DND-41 (cell line): ENCODE data around the gene TSPAN9.

Source experiments
- ATAC-seq: fragments of 200-7000 bp; cut with Tn5 transposase; 3 replicates; pipeline ENCODE4 v1.9.1; 2021; ENCODE audit warnings: low read depth; ENCODE audit not compliant: insufficient read depth
- DNase-seq: peaks from one replicate; pipeline ENCODE4 v3.0.0-alpha.2; 2020
- H2AFZ ChIP-seq: 2 replicates; pipeline ENCODE4 v1.6.0; 2012; ENCODE audit warnings: low read depth, low read length
- H3K27ac ChIP-seq: 2 replicates; pipeline ENCODE4 v1.5.1; 2012; ENCODE audit warnings: low read length, inconsistent platforms
- H3K27me3 ChIP-seq: fragments of 200-600 bp; sonication (generic); 2 replicates; pipeline ENCODE4 v1.6.0; 2012; ENCODE audit warnings: low read length, mild to moderate bottlenecking, inconsistent platforms; ENCODE audit not compliant: insufficient read depth, poor library complexity
- H3K36me3 ChIP-seq: 2 replicates; pipeline ENCODE4 v1.5.1; 2012; ENCODE audit warnings: low read length, inconsistent platforms; ENCODE audit not compliant: insufficient read depth
- H3K4me1 ChIP-seq: 2 replicates; pipeline ENCODE4 v1.5.1; 2012; ENCODE audit warnings: mild to moderate bottlenecking, low read length; ENCODE audit not compliant: insufficient read depth
- H3K4me2 ChIP-seq: 2 replicates; pipeline ENCODE4 v1.6.0; 2012; ENCODE audit warnings: mild to moderate bottlenecking, moderate library complexity, low read length, inconsistent platforms; ENCODE audit not compliant: insufficient read depth
- H3K4me3 ChIP-seq, 2 experiments: fragments of 200-600 bp in 1 of 2; shearing (Covaris generic) in 1 of 2; 2 replicates each; pipeline ENCODE4 v1.5.1; 2012 to 2016; ENCODE audit warnings: inconsistent platforms in 2 of 2, low read length in 2 of 2, mild to moderate bottlenecking in 2 of 2, low read depth in 1 of 2, moderate library complexity in 1 of 2
- H3K79me2 ChIP-seq: 2 replicates; pipeline ENCODE4 v1.6.0; 2012; ENCODE audit warnings: low read length, inconsistent platforms; ENCODE audit not compliant: insufficient read depth
- H3K9ac ChIP-seq: 2 replicates; pipeline ENCODE4 v1.6.0; 2012; ENCODE audit warnings: low read depth, mild to moderate bottlenecking, inconsistent platforms, low read length, moderate library complexity
- H3K9me3 ChIP-seq: 2 replicates; pipeline ENCODE4 v1.5.1; 2012; ENCODE audit warnings: low read length, moderate library complexity, mild to moderate bottlenecking, inconsistent platforms; ENCODE audit not compliant: insufficient read depth, severe bottlenecking
- H4K20me1 ChIP-seq: 2 replicates; pipeline ENCODE4 v1.6.0; 2012; ENCODE audit warnings: low read length; ENCODE audit not compliant: insufficient read depth
- CTCF ChIP-seq: IDR thresholded peaks from 2 replicates; pipeline ENCODE4 v1.5.1; 2012; ENCODE audit warnings: borderline replicate concordance, low read length, moderate library complexity, mild to moderate bottlenecking; ENCODE audit not compliant: poor library complexity, severe bottlenecking; ENCODE audit errors: extremely low read depth
- EZH2 ChIP-seq: IDR thresholded peaks from 3 replicates; pipeline ENCODE4 v1.6.1; 2012; ENCODE audit warnings: borderline replicate concordance, low read depth, mild to moderate bottlenecking, moderate library complexity, low read length, inconsistent platforms; ENCODE audit not compliant: severe bottlenecking

Gene TSPAN9

GRCh38 chr12:3099146-3099545 is 22.0 kb downstream of the TSPAN9 start:
- Histone ChIP-seq H3K4me1 (no peaks in the 10 kb centered on the region), H2AFZ (no peak overlapping the region), H4K20me1 (no peaks in the 10 kb centered on the region), H3K9me3 (peaks cover 3% of the 10 kb centered on the region), H3K27ac (no peak overlapping the region), H3K4me3 (no peak overlapping the region), H3K36me3 (no peaks in the 10 kb centered on the region), H3K79me2 (no peaks in the 10 kb centered on the region), H3K27me3 (no peaks in the 10 kb centered on the region), H3K9ac (no peak overlapping the region), H3K4me2 (no peak overlapping the region)
- ATAC-seq (no peak), DNase-seq (no peak)
- TF ChIP-seq CTCF (no peak), EZH2 (no peak)

- peaks cover 3% of the 10 kb centered on the region for H3K9me3 ChIP-seq
- H3K27me3 ChIP-seq: no peaks in the 10 kb centered on the region
- H3K9ac ChIP-seq: no peak overlapping the region
- no peak overlapping the region for H3K4me3 ChIP-seq
- TF ChIP-seq CTCF: no peak
- no peak for TF ChIP-seq EZH2
- no peaks in the 10 kb centered on the region for H3K79me2 ChIP-seq
- DNase-seq (no peak), ATAC-seq (no peak)
- H3K4me1 ChIP-seq: no peaks in the 10 kb centered on the region
- H2AFZ ChIP-seq: no peak overlapping the region
- no peak overlapping the region for H3K27ac ChIP-seq
- H3K4me2 ChIP-seq: no peak overlapping the region
- no peaks in the 10 kb centered on the region for H3K36me3 ChIP-seq
- H4K20me1 ChIP-seq: no peaks in the 10 kb centered on the region
Measured at GRCh38 chr12:3101309-3102024, 24.3 kb downstream of the TSPAN9 start.

- Histone ChIP-seq H3K4me1 (no peaks in the 10 kb centered on the region), H3K27ac (no peak overlapping the region)
Measured at GRCh38 chr12:3102771-3103410, 25.7 kb downstream of the TSPAN9 start.

More at GRCh38 chr12:3102771-3103410, 25.7 kb downstream of the TSPAN9 start:
- ATAC-seq (no peak), DNase-seq (no peak)
- TF ChIP-seq CTCF (no peak), EZH2 (no peak)
- no peaks in the 10 kb centered on the region for H3K27me3 ChIP-seq
- H3K79me2 ChIP-seq: no peaks in the 10 kb centered on the region
- H2AFZ ChIP-seq: no peak overlapping the region
- H3K9ac ChIP-seq: no peak overlapping the region
- no peak overlapping the region for H3K4me3 ChIP-seq
- no peak overlapping the region for H3K4me2 ChIP-seq
- H4K20me1 ChIP-seq: no peaks in the 10 kb centered on the region
- peaks cover 3% of the 10 kb centered on the region for H3K9me3 ChIP-seq
- H3K36me3 ChIP-seq: no peaks in the 10 kb centered on the region
